Measurements from ENCODE around the gene TNIK.

GRCh38 chr3:171026597-171027293, 433.5 kb downstream of the TNIK start, which contains the start of gene SLC2A2:
- TF ChIP-seq POLR2A (IDR thresholded peaks at IDR 0.05), result no peak
- TF ChIP-seq, protein P1, sequence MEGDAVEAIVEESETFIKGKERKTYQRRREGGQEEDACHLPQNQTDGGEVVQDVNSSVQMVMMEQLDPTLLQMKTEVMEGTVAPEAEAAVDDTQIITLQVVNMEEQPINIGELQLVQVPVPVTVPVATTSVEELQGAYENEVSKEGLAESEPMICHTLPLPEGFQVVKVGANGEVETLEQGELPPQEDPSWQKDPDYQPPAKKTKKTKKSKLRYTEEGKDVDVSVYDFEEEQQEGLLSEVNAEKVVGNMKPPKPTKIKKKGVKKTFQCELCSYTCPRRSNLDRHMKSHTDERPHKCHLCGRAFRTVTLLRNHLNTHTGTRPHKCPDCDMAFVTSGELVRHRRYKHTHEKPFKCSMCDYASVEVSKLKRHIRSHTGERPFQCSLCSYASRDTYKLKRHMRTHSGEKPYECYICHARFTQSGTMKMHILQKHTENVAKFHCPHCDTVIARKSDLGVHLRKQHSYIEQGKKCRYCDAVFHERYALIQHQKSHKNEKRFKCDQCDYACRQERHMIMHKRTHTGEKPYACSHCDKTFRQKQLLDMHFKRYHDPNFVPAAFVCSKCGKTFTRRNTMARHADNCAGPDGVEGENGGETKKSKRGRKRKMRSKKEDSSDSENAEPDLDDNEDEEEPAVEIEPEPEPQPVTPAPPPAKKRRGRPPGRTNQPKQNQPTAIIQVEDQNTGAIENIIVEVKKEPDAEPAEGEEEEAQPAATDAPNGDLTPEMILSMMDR (IDR thresholded peaks at IDR 0.05), result no peak

Data from breast epithelium (tissue), 3 donors.